ENCODE results near the gene PRTG. TPM values are rescaled to one million over a fixed set of nuclear protein-coding genes. Genes with fewer than 3 reads are reported as not detected.

The PRTG gene
- total RNA-seq, 1 experiment from 2014 or later = 3.6 TPM

- H3K27me3 Mint-ChIP-seq (ENCODE audit: low read depth) = peaks cover 20% of the 10 kb centered on the region
- H3K9me3 Mint-ChIP-seq = peaks cover 4% of the 10 kb centered on the region
- ChIA-PET CTCF (no interaction called here), POLR2A (interaction anchor here (0.7 kb wide), 1 partner anchor 689 kb away, joined by 7 read pairs; no protein-coding TSS in a partner anchor)
- H3K4me1 Mint-ChIP-seq = peaks cover 16% of the 10 kb centered on the region
- no peak for ATAC-seq
- no peaks in the 10 kb centered on the region for H3K36me3 Mint-ChIP-seq
- no peak for TF ChIP-seq NFYB (CRISPR knock-in tag; conservative IDR thresholded peaks at IDR 0.05; ENCODE audit: low read depth)
- no peak for TF ChIP-seq IRF2 (CRISPR knock-in tag; IDR thresholded peaks at IDR 0.05; ENCODE audit: borderline replicate concordance, low read depth)
- TF ChIP-seq FOXP1 (CRISPR knock-in tag; IDR thresholded peaks at IDR 0.05; ENCODE audit: borderline replicate concordance) = no peak
- no peak for TF ChIP-seq TEAD1 (CRISPR knock-in tag; IDR thresholded peaks at IDR 0.05)
- no peak for TF ChIP-seq TP53 (CRISPR knock-in tag; IDR thresholded peaks at IDR 0.05)
- no peak overlapping the region for H3K4me3 Mint-ChIP-seq
- DNase-seq (ENCODE audit: low spot score) = no peak
- H3K27ac Mint-ChIP-seq = no peak overlapping the region
These were observed 34.2 kb downstream of the PRTG start for GRCh38 chr15:55708720-55709119.

- Mint-ChIP-seq H3K36me3 (no peaks in the 10 kb centered on the region), H3K9me3 (peaks cover 4% of the 10 kb centered on the region), H3K4me3 (no peak overlapping the region), H3K27me3 (ENCODE audit: low read depth) (peaks cover 20% of the 10 kb centered on the region), H3K27ac (no peak overlapping the region), H3K4me1 (peaks cover 16% of the 10 kb centered on the region)
- DNase-seq (ENCODE audit: low spot score) = no peak
- POLR2A ChIA-PET = no interaction called here
- TF ChIP-seq ZNF396 (CRISPR knock-in tag; IDR thresholded peaks at IDR 0.05; ENCODE audit: borderline replicate concordance) (no peak), ZNF281 (CRISPR knock-in tag; IDR thresholded peaks at IDR 0.05) (no peak), ZMAT4 (CRISPR knock-in tag; IDR thresholded peaks at IDR 0.05) (no peak), ZNF232 (CRISPR knock-in tag; IDR thresholded peaks at IDR 0.05) (no peak), FOXP4 (CRISPR knock-in tag; IDR thresholded peaks at IDR 0.05) (no peak), RORB (CRISPR knock-in tag; IDR thresholded peaks at IDR 0.05) (no peak), IRF2 (CRISPR knock-in tag; IDR thresholded peaks at IDR 0.05; ENCODE audit: borderline replicate concordance, low read depth) (no peak), NR3C1 (CRISPR knock-in tag; conservative IDR thresholded peaks at IDR 0.05; ENCODE audit: low read depth) (no peak), ESRRA (CRISPR knock-in tag; IDR thresholded peaks at IDR 0.05; ENCODE audit: borderline replicate concordance) (no peak), TCF7 (CRISPR knock-in tag; IDR thresholded peaks at IDR 0.05; ENCODE audit: low read depth) (no peak), ERG (CRISPR knock-in tag; IDR thresholded peaks at IDR 0.05) (no peak)
- CTCF ChIA-PET = no interaction called here
- ATAC-seq = no peak
These were observed 35.0 kb downstream of the PRTG start for GRCh38 chr15:55707951-55708350.

GRCh38 chr15:55707518-55707917 lies 35.4 kb downstream of the PRTG start:
- no peak for ATAC-seq
- ChIA-PET POLR2A (no interaction called here), CTCF (no interaction called here)
- no peak for DNase-seq (ENCODE audit: low spot score)
- Mint-ChIP-seq H3K27ac (no peak overlapping the region), H3K9me3 (peaks cover 4% of the 10 kb centered on the region), H3K36me3 (no peaks in the 10 kb centered on the region), H3K27me3 (ENCODE audit: low read depth) (peaks cover 18% of the 10 kb centered on the region), H3K4me1 (peaks cover 16% of the 10 kb centered on the region), H3K4me3 (no peak overlapping the region)
- TF ChIP-seq PRDM15 (CRISPR knock-in tag; IDR thresholded peaks at IDR 0.05) = no peak
- TF ChIP-seq SP1 (CRISPR knock-in tag; conservative IDR thresholded peaks at IDR 0.05) = no peak
- TF ChIP-seq ATF3 (CRISPR knock-in tag; conservative IDR thresholded peaks at IDR 0.05) = no peak
- no peak for TF ChIP-seq EMX1 (CRISPR knock-in tag; IDR thresholded peaks at IDR 0.05)
- no peak for TF ChIP-seq NR3C1 (CRISPR knock-in tag; conservative IDR thresholded peaks at IDR 0.05; ENCODE audit: low read depth)
- no peak for TF ChIP-seq PREB (CRISPR knock-in tag; IDR thresholded peaks at IDR 0.05; ENCODE audit: borderline replicate concordance)
- TF ChIP-seq ZMAT4 (CRISPR knock-in tag; IDR thresholded peaks at IDR 0.05) = no peak
- no peak for TF ChIP-seq ESRRA (CRISPR knock-in tag; IDR thresholded peaks at IDR 0.05; ENCODE audit: borderline replicate concordance)

Measured in WTC11 (cell line).